ENCODE results near the gene SAE1.
A peak's percentile ranks its signal among the peaks of the same experiment; 100 is the strongest.
"Not testable (repeated sequence)": the region's sequence is repeated elsewhere in the genome, so short reads cannot be mapped to it uniquely, and the experiment has no call there.

Gene SAE1

DNA sequence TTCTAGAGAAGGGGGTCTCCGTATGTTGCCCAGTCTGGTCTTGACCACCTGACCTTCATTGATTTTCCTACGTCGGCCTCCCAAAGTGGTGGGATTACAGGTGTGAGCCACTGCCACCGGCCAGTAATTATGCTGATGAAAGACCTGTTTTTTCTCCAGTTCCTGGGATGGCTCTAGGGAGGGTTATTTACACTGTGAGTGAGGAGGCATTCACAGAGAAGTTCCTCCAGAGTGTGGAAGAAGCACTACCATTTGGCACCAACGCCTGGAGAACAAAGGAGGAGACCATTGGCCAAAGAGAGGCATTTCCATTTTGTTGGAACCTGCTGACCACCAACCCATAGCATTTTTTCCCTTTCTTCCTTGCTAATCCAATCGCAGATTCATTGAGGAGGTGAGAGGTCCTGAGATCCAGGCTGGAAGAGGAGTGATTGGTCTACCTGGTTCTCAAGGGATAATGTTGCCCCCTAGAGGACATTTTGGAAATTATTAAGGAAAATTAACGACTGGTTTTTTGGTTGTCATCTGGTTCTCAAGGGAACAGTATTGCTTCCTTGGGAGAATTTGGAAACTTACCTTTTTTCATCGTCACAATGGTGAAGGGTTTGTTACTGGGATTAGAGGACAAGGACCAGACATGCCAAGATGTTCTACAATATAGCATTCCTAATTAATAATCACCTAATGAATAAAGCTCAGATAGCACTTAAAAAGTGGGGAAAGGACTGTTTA lies 5.5 kb upstream of the SAE1 start:
- Mint-ChIP-seq H3K4me3 (no peak overlapping the region), H3K4me1 (ENCODE audit: low read depth) (peaks cover 5% of the 10 kb centered on the region), H3K27ac (no peak overlapping the region), H3K27me3 (peaks cover 7% of the 10 kb centered on the region), H3K9me3 (no peaks in the 10 kb centered on the region), H3K36me3 (ENCODE audit: low read depth) (no peaks in the 10 kb centered on the region)
- intact Hi-C loops (cut with micrococcal nuclease): loop anchor here (1.0 to 5.0 kb wide), 2 partner anchors 46 to 88 kb away; no protein-coding TSS in a partner anchor

- no peak overlapping the region for H3K27ac Mint-ChIP-seq
- intact Hi-C loops (cut with micrococcal nuclease): loop anchor here (1.0 to 5.0 kb wide), 2 partner anchors 46 to 88 kb away; no protein-coding TSS in a partner anchor
- no peak overlapping the region for H3K4me3 Mint-ChIP-seq
- H3K27me3 Mint-ChIP-seq: peaks cover 5% of the 10 kb centered on the region
- H3K9me3 Mint-ChIP-seq: no peaks in the 10 kb centered on the region
- peaks cover 2% of the 10 kb centered on the region for H3K36me3 Mint-ChIP-seq (ENCODE audit: low read depth)
- peaks cover 10% of the 10 kb centered on the region for H3K4me1 Mint-ChIP-seq (ENCODE audit: low read depth)
These were observed 5.0 kb upstream of the SAE1 start for GRCh38 chr19:47125669-47125938.

DNA sequence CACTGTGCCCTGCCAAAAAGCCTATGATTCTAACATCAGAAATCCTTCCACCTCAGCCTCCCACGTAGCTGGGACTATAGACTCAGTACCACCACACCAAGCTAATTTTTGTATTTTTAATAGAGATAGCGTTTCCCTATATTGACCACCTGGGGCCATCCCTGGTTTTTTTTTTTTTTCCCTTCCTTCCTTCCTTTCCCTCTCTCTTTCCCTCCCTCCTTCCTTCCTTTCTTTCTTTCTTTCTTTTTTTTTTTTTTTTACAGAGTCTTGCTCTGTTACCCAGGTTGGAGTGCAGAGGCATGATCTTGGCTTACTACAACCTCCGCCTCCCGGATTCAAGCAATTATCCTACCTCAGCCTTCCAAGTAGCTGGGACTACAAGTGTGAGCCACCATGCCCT lies 1.1 kb upstream of the SAE1 start:
- H3K36me3 Mint-ChIP-seq (ENCODE audit: low read depth): peaks cover 38% of the 10 kb centered on the region
- no peaks in the 10 kb centered on the region for H3K9me3 Mint-ChIP-seq
- intact Hi-C loops (cut with micrococcal nuclease): loop anchor here (5.0 kb wide), 1 partner anchor 92 kb away; no protein-coding TSS in a partner anchor
- no peak overlapping the region for H3K4me3 Mint-ChIP-seq
- peaks cover 45% of the 10 kb centered on the region for H3K4me1 Mint-ChIP-seq (ENCODE audit: low read depth)
- peaks cover 2% of the 10 kb centered on the region for H3K27me3 Mint-ChIP-seq
- H3K27ac Mint-ChIP-seq: no peak overlapping the region

GRCh38 chr19:47130120-47130588 lies 481 bp upstream of the SAE1 start:
- H3K4me1 Mint-ChIP-seq (ENCODE audit: low read depth): peaks cover 45% of the 10 kb centered on the region
- intact Hi-C loops (cut with micrococcal nuclease): no loop called here
- H3K27ac Mint-ChIP-seq: peak overlapping the region; percentile 92
- peaks cover 2% of the 10 kb centered on the region for H3K27me3 Mint-ChIP-seq
- H3K4me3 Mint-ChIP-seq: peak overlapping the region; percentile 95
- H3K9me3 Mint-ChIP-seq: no peaks in the 10 kb centered on the region
- peaks cover 44% of the 10 kb centered on the region for H3K36me3 Mint-ChIP-seq (ENCODE audit: low read depth)

DNA sequence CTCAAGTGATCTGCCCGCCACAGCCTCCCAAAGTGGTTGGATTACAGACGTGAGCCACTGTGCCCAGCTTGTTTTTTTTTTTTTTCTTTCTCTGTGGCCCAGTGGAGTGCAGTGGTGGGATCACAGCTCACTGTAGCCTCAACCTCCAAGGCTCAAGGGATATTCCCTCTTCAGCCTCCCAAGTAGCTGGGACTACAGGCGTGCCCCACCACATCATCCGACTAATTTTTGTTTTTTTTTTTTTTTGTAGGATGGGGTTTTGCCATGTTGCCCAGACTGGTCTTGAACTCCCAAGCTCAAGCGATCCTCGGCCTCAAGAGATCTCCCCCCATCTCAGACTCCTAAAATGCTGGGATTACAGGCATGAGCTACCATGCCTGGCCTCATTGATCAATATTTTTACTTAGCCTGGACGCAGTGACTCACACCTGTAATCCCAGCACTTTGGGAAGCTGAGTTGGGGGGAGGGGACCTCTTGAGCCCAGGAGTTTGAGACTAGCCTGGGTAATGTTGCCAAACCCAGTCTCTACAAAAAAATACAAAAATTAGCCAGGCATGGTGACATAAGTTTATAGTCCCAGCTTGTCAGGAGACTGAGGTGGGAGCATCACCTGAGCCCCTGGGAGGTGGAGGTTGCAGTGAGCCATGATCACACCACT lies 1.7 kb downstream of the SAE1 start:
- intact Hi-C loops (cut with micrococcal nuclease): no loop called here
- Mint-ChIP-seq H3K36me3 (ENCODE audit: low read depth) (peaks cover 60% of the 10 kb centered on the region), H3K9me3 (no peaks in the 10 kb centered on the region), H3K27ac (peak overlapping the region; percentile 92), H3K4me3 (peak overlapping the region; percentile 95), H3K27me3 (peaks cover 2% of the 10 kb centered on the region), H3K4me1 (ENCODE audit: low read depth) (peaks cover 43% of the 10 kb centered on the region)

GRCh38 chr19:47133021-47133471 lies 2.4 kb downstream of the SAE1 start:
- no peaks in the 10 kb centered on the region for H3K27me3 Mint-ChIP-seq
- intact Hi-C loops (cut with micrococcal nuclease): no loop called here
- no peak overlapping the region for H3K27ac Mint-ChIP-seq
- no peaks in the 10 kb centered on the region for H3K9me3 Mint-ChIP-seq
- H3K36me3 Mint-ChIP-seq (ENCODE audit: low read depth): peaks cover 60% of the 10 kb centered on the region
- H3K4me3 Mint-ChIP-seq: no peak overlapping the region
- peaks cover 43% of the 10 kb centered on the region for H3K4me1 Mint-ChIP-seq (ENCODE audit: low read depth)

- Mint-ChIP-seq H3K4me3 (no peak overlapping the region), H3K27me3 (no peaks in the 10 kb centered on the region), H3K27ac (no peak overlapping the region), H3K36me3 (ENCODE audit: low read depth) (peaks cover 73% of the 10 kb centered on the region), H3K4me1 (ENCODE audit: low read depth) (peaks cover 43% of the 10 kb centered on the region), H3K9me3 (no peaks in the 10 kb centered on the region)
- intact Hi-C loops (cut with micrococcal nuclease): no loop called here
These were observed 3.9 kb downstream of the SAE1 start for GRCh38 chr19:47134545-47134944.

DNA sequence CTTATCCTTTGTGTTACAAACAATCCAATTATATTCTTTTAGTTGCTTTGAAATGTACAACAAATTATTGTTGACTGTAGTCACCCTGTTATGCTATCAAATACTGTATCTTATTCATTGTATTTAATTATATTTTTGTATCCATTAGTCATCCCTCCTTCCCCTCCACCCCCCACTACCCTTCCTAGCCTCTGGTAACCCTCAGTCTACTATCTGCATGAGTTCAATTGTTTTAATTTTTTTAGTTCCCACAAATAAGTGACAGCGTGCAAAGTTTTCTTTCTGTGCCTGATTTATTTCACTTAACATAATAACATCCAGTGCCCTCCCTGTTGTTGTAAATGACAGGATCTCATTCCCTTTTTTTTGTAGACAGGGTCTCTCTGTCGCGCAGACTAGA lies 4.5 kb downstream of the SAE1 start:
- no peaks in the 10 kb centered on the region for H3K9me3 Mint-ChIP-seq
- intact Hi-C loops (cut with micrococcal nuclease): no loop called here
- no peak overlapping the region for H3K27ac Mint-ChIP-seq
- peaks cover 79% of the 10 kb centered on the region for H3K36me3 Mint-ChIP-seq (ENCODE audit: low read depth)
- no peak overlapping the region for H3K4me3 Mint-ChIP-seq
- no peaks in the 10 kb centered on the region for H3K27me3 Mint-ChIP-seq
- peaks cover 43% of the 10 kb centered on the region for H3K4me1 Mint-ChIP-seq (ENCODE audit: low read depth)

DNA sequence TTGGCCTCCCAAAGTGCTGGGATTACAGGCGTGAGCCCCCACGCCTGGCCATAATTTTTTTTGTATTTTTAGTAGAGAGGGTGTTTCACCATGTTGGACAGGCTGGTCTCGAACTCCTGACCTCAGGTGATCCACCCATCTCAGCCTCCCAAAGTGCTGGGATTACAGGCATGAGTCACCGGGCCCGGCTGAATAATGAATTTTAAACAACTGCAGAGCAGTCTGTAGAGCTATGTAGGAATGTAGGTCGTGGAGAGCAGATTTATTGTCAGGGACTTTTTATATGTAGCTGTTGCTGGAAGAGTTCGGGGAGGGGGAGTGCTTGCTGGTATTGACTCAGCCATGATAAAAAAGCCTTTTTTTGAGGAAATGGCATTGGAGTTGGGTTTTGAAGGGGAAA lies 10.6 kb downstream of the SAE1 start:
- H3K27ac Mint-ChIP-seq; H3K9me3 Mint-ChIP-seq; H3K27me3 Mint-ChIP-seq; H3K4me3 Mint-ChIP-seq; intact Hi-C loops (cut with micrococcal nuclease); H3K4me1 Mint-ChIP-seq (ENCODE audit: low read depth): not testable (repeated sequence)
- H3K36me3 Mint-ChIP-seq (ENCODE audit: low read depth): peaks cover 78% of the 10 kb centered on the region

GRCh38 chr19:47141695-47142094 lies 11.1 kb downstream of the SAE1 start:
- Mint-ChIP-seq H3K27me3 (no peaks in the 10 kb centered on the region), H3K4me3 (no peak overlapping the region), H3K4me1 (ENCODE audit: low read depth) (peaks cover 6% of the 10 kb centered on the region), H3K9me3 (no peaks in the 10 kb centered on the region), H3K27ac (no peak overlapping the region), H3K36me3 (ENCODE audit: low read depth) (peaks cover 78% of the 10 kb centered on the region)
- intact Hi-C loops (cut with micrococcal nuclease): no loop called here

GRCh38 chr19:47142779-47143178 lies 12.1 kb downstream of the SAE1 start:
- Mint-ChIP-seq H3K27me3 (no peaks in the 10 kb centered on the region), H3K36me3 (ENCODE audit: low read depth) (peaks cover 84% of the 10 kb centered on the region), H3K9me3 (no peaks in the 10 kb centered on the region), H3K27ac (no peak overlapping the region), H3K4me1 (ENCODE audit: low read depth) (peaks cover 6% of the 10 kb centered on the region), H3K4me3 (no peak overlapping the region)
- intact Hi-C loops (cut with micrococcal nuclease): no loop called here

DNA sequence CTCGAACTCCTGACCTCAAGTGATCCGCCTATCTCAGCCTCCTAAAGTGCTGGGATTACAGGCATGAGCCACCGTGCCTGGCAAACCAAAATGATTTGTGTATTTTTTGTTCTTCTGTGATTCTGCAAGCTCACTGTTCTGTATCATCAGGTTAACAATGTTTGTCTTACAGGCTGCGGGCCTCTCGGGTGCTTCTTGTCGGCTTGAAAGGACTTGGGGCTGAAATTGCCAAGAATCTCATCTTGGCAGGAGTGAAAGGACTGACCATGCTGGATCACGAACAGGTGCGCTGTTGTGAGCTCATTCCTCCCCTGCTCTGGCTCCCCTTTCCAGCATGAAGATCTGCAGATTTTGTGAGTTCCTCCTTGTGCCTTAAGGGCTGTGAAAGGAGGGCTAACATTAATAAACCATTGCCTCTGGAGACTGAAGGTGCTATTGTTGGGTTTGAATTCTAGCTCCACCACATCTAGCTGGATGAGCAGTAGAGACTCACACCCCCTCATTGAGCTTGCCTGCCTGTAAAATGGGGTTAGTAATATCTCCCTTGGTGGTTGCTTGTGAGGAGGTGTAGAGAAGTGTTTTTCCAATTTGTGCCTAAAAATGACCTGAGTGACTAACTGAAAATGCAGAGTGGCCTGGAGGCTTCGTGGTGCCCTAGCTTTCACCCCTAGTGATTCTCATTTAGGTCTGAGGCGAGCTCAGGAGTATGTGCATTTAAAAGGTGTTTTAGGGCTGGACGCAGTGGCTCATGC lies 12.9 kb downstream of the SAE1 start:
- Mint-ChIP-seq H3K9me3 (no peaks in the 10 kb centered on the region), H3K36me3 (ENCODE audit: low read depth) (peaks cover 88% of the 10 kb centered on the region), H3K4me1 (ENCODE audit: low read depth) (peaks cover 6% of the 10 kb centered on the region)

DNA sequence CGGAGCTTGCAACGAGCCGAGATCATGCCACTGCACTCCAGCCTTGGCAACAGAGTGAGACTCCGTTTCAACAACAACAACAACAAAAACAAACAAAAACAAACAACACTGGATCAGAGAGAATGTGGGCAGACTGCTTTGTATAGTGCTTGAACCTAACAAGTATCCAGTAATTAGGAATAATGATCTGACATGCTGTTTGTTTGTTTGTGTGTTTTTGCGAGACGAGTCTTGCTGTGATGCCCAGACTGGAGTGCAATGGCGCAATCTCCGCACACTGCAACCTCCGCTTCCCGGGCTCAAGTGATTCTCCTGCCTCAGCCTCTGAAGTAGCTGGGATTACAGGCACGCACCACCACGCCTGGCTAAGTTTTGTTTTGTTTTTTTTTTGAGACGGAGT lies 14.0 kb downstream of the SAE1 start:
- peaks cover 6% of the 10 kb centered on the region for H3K4me1 Mint-ChIP-seq (ENCODE audit: low read depth)
- no peak overlapping the region for H3K27ac Mint-ChIP-seq
- intact Hi-C loops (cut with micrococcal nuclease): no loop called here
- H3K27me3 Mint-ChIP-seq: no peaks in the 10 kb centered on the region
- H3K9me3 Mint-ChIP-seq: no peaks in the 10 kb centered on the region
- H3K4me3 Mint-ChIP-seq: no peak overlapping the region
- H3K36me3 Mint-ChIP-seq (ENCODE audit: low read depth): peaks cover 87% of the 10 kb centered on the region

More for the DNA sequence above, 12.9 kb downstream of the SAE1 start:
- Mint-ChIP-seq H3K27me3 (no peaks in the 10 kb centered on the region), H3K4me3 (no peak overlapping the region), H3K27ac (no peak overlapping the region)
- intact Hi-C loops (cut with micrococcal nuclease): no loop called here
